Prostate gland (tissue), 2 donors: ENCODE measurements around the gene RYR1.

Experiments
- POLR2AphosphoS5 ChIP-seq: sonication (generic); formaldehyde crosslinking; IDR thresholded peaks from one replicate; pipeline ENCODE4 v1.6.1; 2017; ENCODE audit warnings: antibody characterized with exemption
- TF ChIP-seq, protein P1 (sequence below), 4 experiments: fragments of 200-600 bp in 2 of 4; fragments of 450-650 bp in 2 of 4; sonication (generic) in 2 of 4; IDR thresholded peaks; 1 replicate in 3 of 4; 2 replicates in 1 of 4; pipeline ENCODE4 v1.5.1; 2016 to 2019; ENCODE audit warnings: antibody characterized with exemption in 4 of 4, mild to moderate bottlenecking in 2 of 4, moderate library complexity in 2 of 4

DNA sequence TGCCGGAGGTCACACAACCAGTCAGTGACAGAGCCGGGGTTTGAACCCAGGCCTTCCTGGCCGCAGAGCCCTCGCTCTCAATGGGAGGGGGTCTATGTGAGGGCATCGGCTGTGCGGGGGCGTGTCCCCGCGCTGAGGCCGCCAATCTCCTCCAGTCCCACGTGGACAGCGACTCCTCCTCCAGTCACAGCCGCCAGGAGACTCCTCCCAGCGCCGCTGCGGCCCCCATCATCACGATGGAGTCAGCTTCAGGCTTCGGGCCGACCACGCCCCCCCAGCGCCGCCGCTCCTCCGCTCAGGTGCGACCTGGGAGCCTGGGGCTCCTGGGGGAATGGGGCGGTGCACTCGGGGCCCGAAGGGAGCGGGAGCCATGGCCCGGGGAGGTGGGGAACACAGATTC, 39.0 kb upstream of the RYR1 start:
- no peak for TF ChIP-seq POLR2AphosphoS5
- TF ChIP-seq, protein P1, sequence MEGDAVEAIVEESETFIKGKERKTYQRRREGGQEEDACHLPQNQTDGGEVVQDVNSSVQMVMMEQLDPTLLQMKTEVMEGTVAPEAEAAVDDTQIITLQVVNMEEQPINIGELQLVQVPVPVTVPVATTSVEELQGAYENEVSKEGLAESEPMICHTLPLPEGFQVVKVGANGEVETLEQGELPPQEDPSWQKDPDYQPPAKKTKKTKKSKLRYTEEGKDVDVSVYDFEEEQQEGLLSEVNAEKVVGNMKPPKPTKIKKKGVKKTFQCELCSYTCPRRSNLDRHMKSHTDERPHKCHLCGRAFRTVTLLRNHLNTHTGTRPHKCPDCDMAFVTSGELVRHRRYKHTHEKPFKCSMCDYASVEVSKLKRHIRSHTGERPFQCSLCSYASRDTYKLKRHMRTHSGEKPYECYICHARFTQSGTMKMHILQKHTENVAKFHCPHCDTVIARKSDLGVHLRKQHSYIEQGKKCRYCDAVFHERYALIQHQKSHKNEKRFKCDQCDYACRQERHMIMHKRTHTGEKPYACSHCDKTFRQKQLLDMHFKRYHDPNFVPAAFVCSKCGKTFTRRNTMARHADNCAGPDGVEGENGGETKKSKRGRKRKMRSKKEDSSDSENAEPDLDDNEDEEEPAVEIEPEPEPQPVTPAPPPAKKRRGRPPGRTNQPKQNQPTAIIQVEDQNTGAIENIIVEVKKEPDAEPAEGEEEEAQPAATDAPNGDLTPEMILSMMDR (IDR thresholded peaks at IDR 0.05), result no peak
